Type B pancreatic cell (in vitro differentiated cells): ENCODE data around the gene XKR3. TPM values are rescaled to one million over a fixed set of nuclear protein-coding genes. Genes with fewer than 3 reads are reported as not detected.

ENCODE experiments used
- DNase-seq: peaks from one replicate; pipeline ENCODE4 v3.0.0; 2021; ENCODE audit warnings: mixed read lengths; ENCODE audit not compliant: unreplicated experiment; ENCODE audit errors: extremely low spot score
- H3K27ac Mint-ChIP-seq: 2 replicates; pipeline ENCODE4 v1.8.0; 2021; ENCODE audit warnings: mild to moderate bottlenecking, mixed read lengths
- H3K27me3 Mint-ChIP-seq: 2 replicates; pipeline ENCODE4 v1.8.0; 2021; ENCODE audit warnings: mixed read lengths
- H3K36me3 Mint-ChIP-seq: 2 replicates; pipeline ENCODE4 v1.8.0; 2021; ENCODE audit warnings: mixed read lengths
- H3K4me1 Mint-ChIP-seq: one replicate; pipeline ENCODE4 v1.8.0; 2021; ENCODE audit warnings: mixed read lengths; ENCODE audit not compliant: unreplicated experiment
- H3K4me3 Mint-ChIP-seq: 2 replicates; pipeline ENCODE4 v1.8.0; 2021; ENCODE audit warnings: mild to moderate bottlenecking, mixed read lengths
- H3K9me3 Mint-ChIP-seq: 2 replicates; pipeline ENCODE4 v1.8.0; 2021; ENCODE audit warnings: mixed read lengths
- total RNA-seq: library from RNA; stranded (reverse); gene quantifications from 2 replicates; pipeline ENCODE4 v1.2.1, GENCODE V29; 2021; ENCODE audit warnings: low replicate concordance
- TF ChIP-seq, protein P1 (sequence below): fragments of 200-600 bp; sonication (generic); conservative IDR thresholded peaks from 2 replicates; pipeline ENCODE4 v1.5.0; 2021; ENCODE audit warnings: antibody characterized with exemption, mild to moderate bottlenecking

XKR3 gene
- total RNA-seq, 1 donor from 2014 or later = not detected

DNA sequence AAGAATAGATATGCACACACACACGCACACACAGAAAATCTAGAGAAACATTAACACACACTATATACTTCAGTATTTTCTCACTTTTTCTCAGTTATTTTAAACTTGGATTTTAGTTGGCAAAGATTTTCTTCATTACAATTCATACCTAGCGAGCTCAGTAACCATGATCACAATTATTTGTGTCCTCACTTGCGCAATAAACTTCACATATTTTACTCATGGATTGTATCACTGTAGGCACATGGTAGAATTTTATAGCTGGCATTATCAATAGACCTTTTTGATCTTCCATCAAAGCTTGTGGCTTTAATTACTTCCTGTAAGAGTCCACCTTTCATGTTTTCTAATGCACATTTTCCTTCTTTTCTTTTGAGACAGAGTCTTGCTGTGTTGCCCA lies 4.8 kb upstream of the XKR3 start:
- H3K4me1 Mint-ChIP-seq = no peaks in the 10 kb centered on the region
- H3K36me3 Mint-ChIP-seq = no peaks in the 10 kb centered on the region
- TF ChIP-seq, protein P1, sequence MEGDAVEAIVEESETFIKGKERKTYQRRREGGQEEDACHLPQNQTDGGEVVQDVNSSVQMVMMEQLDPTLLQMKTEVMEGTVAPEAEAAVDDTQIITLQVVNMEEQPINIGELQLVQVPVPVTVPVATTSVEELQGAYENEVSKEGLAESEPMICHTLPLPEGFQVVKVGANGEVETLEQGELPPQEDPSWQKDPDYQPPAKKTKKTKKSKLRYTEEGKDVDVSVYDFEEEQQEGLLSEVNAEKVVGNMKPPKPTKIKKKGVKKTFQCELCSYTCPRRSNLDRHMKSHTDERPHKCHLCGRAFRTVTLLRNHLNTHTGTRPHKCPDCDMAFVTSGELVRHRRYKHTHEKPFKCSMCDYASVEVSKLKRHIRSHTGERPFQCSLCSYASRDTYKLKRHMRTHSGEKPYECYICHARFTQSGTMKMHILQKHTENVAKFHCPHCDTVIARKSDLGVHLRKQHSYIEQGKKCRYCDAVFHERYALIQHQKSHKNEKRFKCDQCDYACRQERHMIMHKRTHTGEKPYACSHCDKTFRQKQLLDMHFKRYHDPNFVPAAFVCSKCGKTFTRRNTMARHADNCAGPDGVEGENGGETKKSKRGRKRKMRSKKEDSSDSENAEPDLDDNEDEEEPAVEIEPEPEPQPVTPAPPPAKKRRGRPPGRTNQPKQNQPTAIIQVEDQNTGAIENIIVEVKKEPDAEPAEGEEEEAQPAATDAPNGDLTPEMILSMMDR = no peak
- no peaks in the 10 kb centered on the region for H3K9me3 Mint-ChIP-seq
- H3K4me3 Mint-ChIP-seq = no peak overlapping the region
- no peak overlapping the region for H3K27ac Mint-ChIP-seq
- no peak for DNase-seq
- no peaks in the 10 kb centered on the region for H3K27me3 Mint-ChIP-seq

DNA sequence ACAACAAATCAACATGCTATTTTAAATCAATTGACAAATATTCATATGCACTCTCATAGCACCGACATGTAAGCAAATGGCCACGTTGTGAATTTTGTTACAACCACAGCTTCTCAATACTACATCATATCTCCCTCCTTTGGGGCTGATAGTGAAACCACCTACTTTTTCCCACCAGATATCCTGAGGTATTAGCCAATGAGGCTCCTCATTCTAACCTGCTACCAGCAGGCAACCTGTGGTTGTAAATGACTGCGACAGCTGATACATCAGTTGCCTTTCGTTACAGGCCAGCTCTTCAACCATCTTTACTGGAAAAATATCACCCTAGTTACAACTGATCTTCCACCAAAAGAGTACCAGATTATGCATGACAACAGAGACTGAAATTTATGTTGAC lies 3.7 kb upstream of the XKR3 start:
- H3K9me3 Mint-ChIP-seq = no peaks in the 10 kb centered on the region
- TF ChIP-seq, protein P1 = no peak
- no peaks in the 10 kb centered on the region for H3K27me3 Mint-ChIP-seq
- H3K36me3 Mint-ChIP-seq = no peaks in the 10 kb centered on the region
- no peak for DNase-seq
- H3K4me1 Mint-ChIP-seq = no peaks in the 10 kb centered on the region
- H3K27ac Mint-ChIP-seq = no peak overlapping the region
- no peak overlapping the region for H3K4me3 Mint-ChIP-seq

DNA sequence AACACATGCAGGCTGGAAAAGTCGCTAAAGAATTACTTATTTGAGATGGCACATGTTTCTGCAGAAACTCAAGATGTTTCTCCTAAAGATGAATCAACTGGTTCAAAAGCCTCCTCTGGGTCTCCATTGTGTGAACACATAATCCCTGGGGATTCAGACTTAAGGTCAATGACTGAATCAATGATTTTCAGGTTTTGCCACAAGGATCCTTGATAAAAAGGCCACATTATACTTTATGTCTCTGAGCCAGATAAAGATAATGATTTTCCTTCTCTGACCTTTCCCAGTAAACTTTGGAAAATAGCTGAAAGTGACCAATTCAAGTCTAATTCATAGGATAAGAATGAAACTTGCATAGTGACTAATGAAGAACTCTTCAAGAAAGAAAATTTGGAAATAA lies 2.3 kb upstream of the XKR3 start:
- H3K27me3 Mint-ChIP-seq = no peaks in the 10 kb centered on the region
- no peak overlapping the region for H3K27ac Mint-ChIP-seq
- no peak for DNase-seq
- TF ChIP-seq, protein P1 = no peak
- no peak overlapping the region for H3K4me3 Mint-ChIP-seq
- no peaks in the 10 kb centered on the region for H3K4me1 Mint-ChIP-seq
- no peaks in the 10 kb centered on the region for H3K36me3 Mint-ChIP-seq
- H3K9me3 Mint-ChIP-seq = no peaks in the 10 kb centered on the region

DNA sequence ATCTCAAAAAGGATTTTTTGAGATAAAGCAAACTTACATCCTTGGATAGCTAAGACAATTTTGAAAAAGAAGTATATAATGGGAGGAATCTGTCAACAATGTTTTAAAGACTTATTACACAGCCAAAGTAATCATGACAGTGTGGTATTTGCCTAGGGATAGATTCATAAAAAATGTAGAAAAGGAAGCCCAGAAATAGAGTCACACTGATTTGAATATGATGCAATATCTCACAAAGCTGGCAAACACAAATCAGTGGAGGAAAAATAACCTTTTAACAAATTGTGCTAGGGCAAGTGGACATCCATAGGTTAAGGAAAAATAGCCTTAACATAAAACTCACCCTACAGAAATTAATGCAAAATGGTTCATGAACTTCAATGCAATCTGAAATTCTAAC lies 6.0 kb downstream of the XKR3 start:
- H3K36me3 Mint-ChIP-seq = no peaks in the 10 kb centered on the region
- H3K4me1 Mint-ChIP-seq = no peaks in the 10 kb centered on the region
- TF ChIP-seq, protein P1 = no peak
- no peak for DNase-seq
- H3K9me3 Mint-ChIP-seq = no peaks in the 10 kb centered on the region
- H3K27ac Mint-ChIP-seq = no peak overlapping the region
- no peak overlapping the region for H3K4me3 Mint-ChIP-seq
- no peaks in the 10 kb centered on the region for H3K27me3 Mint-ChIP-seq

DNA sequence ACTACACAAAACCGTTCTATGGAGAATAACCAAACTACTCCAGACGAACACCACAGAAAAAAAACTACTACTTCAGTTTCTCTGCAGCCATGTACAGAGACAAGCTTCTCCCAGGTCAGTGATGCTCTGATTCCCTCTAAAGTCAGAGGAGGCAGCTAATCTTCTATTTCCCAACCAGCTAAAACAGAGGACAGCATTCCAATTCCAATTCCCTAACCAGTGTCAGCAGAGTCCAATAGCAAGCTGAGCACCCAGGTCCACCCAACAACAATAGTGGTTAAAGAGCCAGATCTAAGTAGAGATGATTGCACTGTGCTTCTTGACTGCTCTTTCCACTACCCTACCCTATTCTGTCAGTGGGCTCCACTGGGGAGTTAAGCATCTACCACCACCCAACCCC lies 6.7 kb downstream of the XKR3 start:
- no peak overlapping the region for H3K27ac Mint-ChIP-seq
- no peaks in the 10 kb centered on the region for H3K4me1 Mint-ChIP-seq
- DNase-seq = no peak
- H3K9me3 Mint-ChIP-seq = no peaks in the 10 kb centered on the region
- no peaks in the 10 kb centered on the region for H3K36me3 Mint-ChIP-seq
- no peak overlapping the region for H3K4me3 Mint-ChIP-seq
- no peaks in the 10 kb centered on the region for H3K27me3 Mint-ChIP-seq
- TF ChIP-seq, protein P1 = no peak

DNA sequence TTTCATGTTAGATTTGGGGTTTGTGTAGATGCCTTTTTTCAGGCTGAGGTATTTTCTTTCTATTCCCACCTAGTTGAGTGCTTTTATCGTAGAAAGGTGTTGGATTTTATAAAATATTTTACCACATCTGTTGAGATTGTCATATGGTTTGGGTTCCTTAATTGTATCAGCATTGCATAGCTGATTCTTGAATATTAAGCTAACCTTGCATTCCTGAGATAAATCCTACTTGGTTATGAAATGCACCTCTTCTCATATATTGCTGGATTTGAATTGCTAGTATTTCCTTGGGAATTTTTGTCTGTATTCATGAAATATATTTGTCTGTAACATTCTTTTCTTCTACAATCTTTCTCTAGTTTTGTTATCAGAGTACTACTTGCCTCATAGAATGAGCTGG lies 10.1 kb downstream of the XKR3 start:
- TF ChIP-seq, protein P1 = no peak
- Mint-ChIP-seq H3K27me3 (no peaks in the 10 kb centered on the region), H3K9me3 (no peaks in the 10 kb centered on the region), H3K27ac (no peak overlapping the region), H3K36me3 (no peaks in the 10 kb centered on the region), H3K4me3 (no peak overlapping the region), H3K4me1 (no peaks in the 10 kb centered on the region)
- no peak for DNase-seq
